HEK293 (cell line): ENCODE data around the gene P2RX1.

Experiments used
- CTCF ChIP-seq: fragments of 450-650 bp; formaldehyde crosslinking; IDR thresholded peaks from 2 replicates; pipeline ENCODE4 v1.5.1; 2016; ENCODE audit warnings: missing biosample characterization, missing genetic modification characterization
- PRDM4 ChIP-seq: fragments of 450-650 bp; formaldehyde crosslinking; IDR thresholded peaks from 2 replicates; pipeline ENCODE4 v1.5.1; 2017; ENCODE audit warnings: missing biosample characterization, missing genetic modification characterization
- REST ChIP-seq: fragments of 450-650 bp; formaldehyde crosslinking; IDR thresholded peaks from 2 replicates; pipeline ENCODE4 v1.5.1; 2016; ENCODE audit warnings: missing biosample characterization, missing genetic modification characterization
- SP2 ChIP-seq: fragments of 450-650 bp; formaldehyde crosslinking; IDR thresholded peaks from 2 replicates; pipeline ENCODE4 v1.5.1; 2016; ENCODE audit warnings: missing biosample characterization, missing genetic modification characterization
- ZBTB8A ChIP-seq: fragments of 450-650 bp; formaldehyde crosslinking; IDR thresholded peaks from 2 replicates; pipeline ENCODE4 v1.5.1; 2016; ENCODE audit warnings: missing biosample characterization, missing genetic modification characterization
- ZNF274 ChIP-seq, 2 experiments: fragments of 200-500 bp in 1 of 2; fragments of 450-650 bp in 1 of 2; sonication (Bioruptor generic) in 1 of 2; formaldehyde crosslinking in 1 of 2; IDR thresholded peaks; 2 replicates each; pipeline versions ENCODE4 v1.5.1 to v1.6.1; 2014 to 2016; ENCODE audit warnings: borderline replicate concordance in 1 of 2, inconsistent platforms in 1 of 2, low read length in 1 of 2, missing biosample characterization in 1 of 2, missing genetic modification characterization in 1 of 2
- ZNF391 ChIP-seq: fragments of 450-650 bp; formaldehyde crosslinking; IDR thresholded peaks from 2 replicates; pipeline ENCODE4 v1.5.1; 2016; ENCODE audit warnings: low read depth, missing biosample characterization, missing genetic modification characterization, borderline replicate concordance
- ZNF394 ChIP-seq: fragments of 450-650 bp; formaldehyde crosslinking; IDR thresholded peaks from 2 replicates; pipeline ENCODE4 v1.5.1; 2016; ENCODE audit warnings: missing biosample characterization, missing genetic modification characterization, mild to moderate bottlenecking, moderate library complexity, borderline replicate concordance
- ZNF510 ChIP-seq: fragments of 450-650 bp; formaldehyde crosslinking; IDR thresholded peaks from 2 replicates; pipeline ENCODE4 v1.5.1; 2018; ENCODE audit warnings: mild to moderate bottlenecking, missing genetic modification characterization, missing biosample characterization; ENCODE audit not compliant: insufficient replicate concordance
- ZNF785 ChIP-seq: fragments of 450-650 bp; formaldehyde crosslinking; IDR thresholded peaks from 2 replicates; pipeline ENCODE4 v1.5.1; 2016; ENCODE audit warnings: missing biosample characterization, missing genetic modification characterization

GRCh38 chr17:3896968-3897235 lies 19.4 kb downstream of the P2RX1 start:
- TF ChIP-seq CTCF (tag by site-specific recombination) (no peak), ZNF510 (tag by site-specific recombination) (no peak), REST (tag by site-specific recombination) (no peak), ZBTB8A (tag by site-specific recombination) (no peak), ZNF394 (tag by site-specific recombination) (no peak), ZNF274 (IDR thresholded peaks at IDR 0.05; ENCODE audit: low read length) (no peak), ZNF274 (tag by site-specific recombination; IDR thresholded peaks at IDR 0.05; ENCODE audit: borderline replicate concordance) (no peak), ZNF785 (tag by site-specific recombination) (no peak), SP2 (no peak), ZNF391 (tag by site-specific recombination) (no peak), PRDM4 (no peak)
